SK-MEL-5 (cell line): ENCODE data around the gene PNRC2. TPM values are rescaled to one million over a fixed set of nuclear protein-coding genes. Genes with fewer than 3 reads are reported as not detected.

ENCODE experiments used
- DNase-seq: peaks from one replicate; pipeline ENCODE4 v3.0.0-alpha.2; 2016; ENCODE audit warnings: low read depth, low spot score
- in situ Hi-C: cut with HindIII; loops from 2 replicates; pipeline ENCODE4 v1.10.0; 2016; ENCODE audit warnings: low sequenced_read_pairs, high pct_unique_total_duplicates, low pct_unique_long_range_greater_than_20kb
- polyA plus RNA-seq, 2 experiments: library from polyadenylated mRNA; depleted of rRNA; stranded (reverse); fragments of >200 nt; gene quantifications; 2 replicates each; pipeline ENCODE4 v1.2.3, GENCODE V29; 2015
- total RNA-seq: library from RNA; depleted of rRNA; stranded (reverse); fragments of >200 nt; shearing (Covaris generic); gene quantifications from 2 replicates; pipeline ENCODE4 v1.2.3, GENCODE V29; 2014; rRNA removed

Gene PNRC2
- total RNA-seq = 60.9 and 67.7 TPM in 2 replicates
- 53.1 and 77.2 TPM in 2 replicates for polyA plus RNA-seq (2015; cell fraction: cytosol; rRNA removed)
- polyA plus RNA-seq (2015; cell fraction: nucleus; rRNA removed) = 74.5 and 105 TPM in 2 replicates

DNA sequence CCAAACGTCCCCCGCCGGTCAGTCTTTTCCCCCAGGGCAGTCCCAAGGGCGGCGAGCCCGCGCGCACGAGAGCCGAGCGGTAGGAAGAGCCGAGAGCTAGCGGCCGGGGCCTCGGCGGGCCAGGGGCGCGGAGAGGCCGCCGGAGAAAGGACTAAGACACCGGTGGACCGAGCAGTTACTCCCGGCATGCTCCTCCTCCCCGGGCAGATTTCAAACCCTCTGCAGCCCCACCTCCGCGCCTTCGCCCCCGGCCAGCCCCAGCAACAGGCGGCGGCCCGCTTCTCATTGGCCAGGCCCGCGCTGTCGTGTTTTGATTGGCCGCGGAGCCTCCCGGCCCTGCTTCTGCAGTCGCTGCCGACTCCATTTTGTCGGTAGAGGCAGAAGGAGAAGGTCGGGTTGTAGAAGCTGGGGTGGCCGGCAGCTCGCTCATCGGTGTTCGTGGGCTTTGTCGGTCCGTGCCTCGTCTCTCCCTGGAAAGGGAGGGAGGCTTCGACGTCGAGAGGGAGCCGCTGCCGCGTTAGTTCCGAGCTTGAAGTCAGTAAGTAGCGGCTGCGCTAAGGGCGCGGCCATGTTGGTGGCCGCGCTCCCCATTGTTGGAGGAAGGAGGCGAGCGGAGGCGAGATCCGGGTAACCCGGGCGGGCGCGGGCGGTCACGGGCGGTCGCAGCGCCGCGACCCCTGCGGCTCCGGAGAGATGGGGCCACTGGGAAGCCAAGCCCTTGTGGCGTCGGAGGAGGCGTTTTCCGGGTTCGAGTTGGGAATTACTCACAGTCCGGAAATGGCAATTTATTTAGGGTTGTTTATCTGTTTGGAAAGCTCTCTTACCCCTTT lies at the start of gene PNRC2:
PNRC2 (plus strand) TSS at position 368 of the 830 bp plus-strand sequence. CDS start 1,630 bp downstream, outside the sequence.
- in situ Hi-C loops = no loop called here
- peak; percentile 94 for DNase-seq

GRCh38 chr1:23910144-23910543 lies 49.5 kb upstream of the PNRC2 start:
- in situ Hi-C loops = no loop called here
- no peak for DNase-seq

GRCh38 chr1:23910553-23911246 lies 48.9 kb upstream of the PNRC2 start:
- no peak for DNase-seq
- in situ Hi-C loops = no loop called here

- in situ Hi-C loops = no loop called here
- no peak for DNase-seq
Measured at GRCh38 chr1:23911921-23912320, 47.7 kb upstream of the PNRC2 start.

DNA sequence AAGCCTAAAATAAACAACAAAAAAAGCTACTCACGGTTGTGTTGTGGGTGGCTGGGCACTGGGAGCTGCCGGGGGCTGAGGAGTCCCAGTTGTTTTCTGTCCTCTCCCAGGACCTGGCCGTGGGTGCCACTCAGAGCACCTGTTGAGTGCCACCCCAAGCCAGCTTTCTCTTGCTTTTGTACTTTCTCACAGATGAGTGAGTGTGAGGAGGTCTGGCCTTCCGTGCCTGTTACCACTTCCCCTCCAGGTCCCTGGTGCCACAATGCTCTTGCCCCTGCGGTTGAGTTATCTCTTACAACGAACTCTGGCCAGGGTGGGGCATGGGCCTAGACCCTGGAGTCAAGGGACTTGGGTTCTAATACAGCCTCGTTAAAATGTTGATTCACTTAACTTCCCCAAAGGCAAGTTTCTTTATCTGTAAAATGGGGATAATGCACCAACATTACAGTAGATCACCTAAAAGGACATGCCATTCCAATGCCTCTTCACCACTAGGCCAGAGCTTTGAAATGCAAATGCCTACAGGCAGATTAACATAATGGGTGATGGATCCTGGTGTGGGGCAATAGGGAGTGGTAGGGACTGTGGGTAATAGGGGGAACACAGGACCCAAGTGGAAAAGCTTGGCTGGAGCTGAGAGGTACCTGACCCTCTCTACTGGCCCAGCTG lies 46.3 kb upstream of the PNRC2 start, which contains the start of gene CNR2:
CNR2 (minus strand) TSS at position 151 of the 669 bp plus-strand sequence. CDS start 37,745 bp downstream, outside the sequence.
- in situ Hi-C loops = no loop called here

GRCh38 chr1:23914921-23915320 lies 44.7 kb upstream of the PNRC2 start:
- DNase-seq = no peak
- in situ Hi-C loops = no loop called here

More for the DNA sequence above, 46.3 kb upstream of the PNRC2 start, which contains the start of gene CNR2:
- DNase-seq = no peak

DNA sequence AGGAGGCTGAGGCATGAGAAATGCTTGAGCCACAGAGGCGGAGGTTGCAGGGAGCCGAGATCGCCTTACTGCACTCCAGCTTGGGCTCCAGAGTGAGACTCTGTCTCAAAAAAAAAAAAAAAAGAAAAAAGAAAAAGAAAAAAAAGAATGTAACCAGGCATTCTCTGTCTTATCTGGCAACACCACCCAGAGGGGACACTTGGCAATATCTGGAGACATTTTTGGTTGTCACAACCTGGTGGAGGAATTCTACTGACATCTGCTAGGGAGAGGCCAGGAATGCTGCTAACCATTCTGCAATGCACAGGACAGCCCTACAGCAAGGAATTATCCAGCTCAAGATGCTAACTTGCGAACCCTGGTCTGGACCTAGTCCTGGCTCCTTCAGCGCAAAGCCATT lies 44.2 kb upstream of the PNRC2 start:
- DNase-seq = no peak
- in situ Hi-C loops = no loop called here

DNA sequence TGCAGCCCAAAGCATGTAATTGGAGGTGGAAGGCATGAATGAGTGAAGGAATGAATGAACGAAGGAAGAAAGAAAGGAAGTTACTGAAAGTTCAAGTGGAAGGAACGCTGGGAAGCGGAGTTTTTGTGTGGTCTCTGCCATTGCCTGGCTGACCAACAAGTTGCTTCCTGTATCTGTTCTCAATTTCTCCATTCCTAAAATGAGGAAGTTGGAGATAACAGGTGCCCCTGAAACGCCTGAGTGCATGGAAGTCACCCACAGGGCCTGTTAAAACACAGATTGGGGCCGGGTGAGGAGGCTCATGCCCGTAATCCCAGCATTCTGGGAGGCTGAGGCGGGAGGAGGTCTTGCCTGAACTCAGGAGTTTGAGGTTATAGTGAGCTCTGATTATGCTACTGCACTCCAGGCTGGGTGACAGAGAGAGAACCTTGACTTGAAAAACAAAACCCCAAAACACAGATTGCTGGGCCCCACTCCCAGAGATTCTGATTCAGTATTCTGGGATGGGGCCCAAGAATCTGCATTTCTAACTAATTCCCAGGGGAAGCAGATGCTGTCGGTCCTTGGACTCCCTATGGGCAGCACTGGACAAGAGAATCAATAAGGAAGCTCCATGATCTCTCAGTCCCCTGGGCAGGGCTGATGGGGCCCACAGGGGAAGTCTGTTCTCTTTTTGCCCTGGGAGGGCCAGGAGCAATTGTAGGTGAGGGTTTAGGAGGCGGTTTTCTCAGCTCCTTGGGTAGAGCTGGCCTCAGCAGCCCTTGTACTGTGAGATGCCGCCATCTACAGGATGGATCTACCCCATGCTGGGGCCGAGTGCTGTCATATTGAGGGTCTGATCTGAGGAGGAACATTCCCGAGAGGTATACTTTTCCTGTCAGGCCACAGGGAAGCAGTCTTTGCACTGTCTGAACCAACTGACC lies 43.2 kb upstream of the PNRC2 start:
- in situ Hi-C loops = no loop called here
- peak; percentile 88 for DNase-seq

DNA sequence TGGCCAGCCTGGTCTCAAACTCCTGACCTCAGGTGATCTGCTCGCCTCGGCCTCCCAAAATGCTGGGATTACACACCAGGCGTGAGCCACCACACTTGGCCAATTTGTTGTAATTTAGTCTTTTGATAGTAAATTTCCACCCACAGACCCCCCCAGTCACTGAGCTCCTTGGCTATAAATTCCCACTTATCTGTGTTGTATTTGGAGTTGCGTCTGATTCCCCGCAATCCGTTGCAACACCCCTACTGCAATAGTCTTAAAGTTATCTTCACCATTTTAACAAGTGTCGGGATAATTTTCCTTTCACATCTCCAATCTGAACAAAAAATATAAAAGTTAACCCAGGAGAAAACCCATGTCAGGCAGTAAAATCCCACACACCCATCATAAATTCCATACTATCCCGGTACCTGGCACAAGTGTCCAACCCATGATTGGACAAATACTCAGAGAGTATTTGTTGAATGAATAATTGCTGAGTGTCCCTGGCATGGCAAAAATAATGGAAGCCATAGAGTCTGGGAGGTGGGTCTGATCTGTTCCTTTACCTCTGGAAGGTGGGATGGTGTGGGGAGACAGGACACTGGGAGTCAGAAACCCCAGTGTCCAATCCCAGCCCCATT lies 37.2 kb upstream of the PNRC2 start:
- in situ Hi-C loops = no loop called here
- DNase-seq = no peak

GRCh38 chr1:23923592-23924499 lies 35.8 kb upstream of the PNRC2 start:
- DNase-seq = no peak
- in situ Hi-C loops = no loop called here

- no peak for DNase-seq
- in situ Hi-C loops = no loop called here
Measured at GRCh38 chr1:23924601-23925000, 35.0 kb upstream of the PNRC2 start.

DNA sequence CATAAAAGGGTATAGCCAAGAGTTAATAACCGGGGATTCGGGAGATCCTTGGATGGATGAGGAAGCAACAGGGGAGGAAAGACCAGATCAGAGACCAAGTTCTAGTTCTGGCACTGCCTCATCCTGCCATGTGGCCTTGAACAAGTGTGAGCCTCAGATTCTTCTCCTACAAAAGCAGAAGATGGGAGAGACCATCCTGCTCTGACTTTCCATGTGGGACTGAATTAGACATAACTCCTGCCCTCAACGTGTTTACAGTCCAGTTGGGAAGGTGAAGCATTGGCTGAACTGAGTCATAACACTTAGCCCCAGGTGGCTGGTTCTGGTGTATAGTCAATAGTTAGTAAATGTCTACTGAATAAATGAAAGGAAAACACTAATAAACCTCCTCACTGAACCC lies 34.3 kb upstream of the PNRC2 start:
- in situ Hi-C loops = no loop called here
- DNase-seq = no peak

DNA sequence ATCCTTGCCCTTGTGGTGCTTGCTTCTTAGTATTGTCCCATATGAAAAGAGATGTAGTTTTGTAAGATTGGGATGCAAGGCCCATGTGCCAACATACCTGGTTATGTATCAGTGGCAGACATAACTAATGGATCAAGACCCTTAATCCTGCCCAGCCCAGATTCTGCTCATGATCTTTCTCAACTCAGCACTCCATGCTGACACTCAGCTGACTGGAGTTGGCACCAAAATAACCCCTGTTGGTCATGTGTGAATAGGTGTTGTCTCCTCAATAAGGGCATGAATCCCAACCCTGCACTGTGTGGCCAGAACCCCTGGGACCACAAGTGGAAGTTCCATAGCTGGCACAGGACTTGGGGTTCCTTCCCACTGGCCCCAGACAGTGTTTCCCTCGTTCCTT lies 32.5 kb upstream of the PNRC2 start:
- in situ Hi-C loops = no loop called here
- no peak for DNase-seq

DNA sequence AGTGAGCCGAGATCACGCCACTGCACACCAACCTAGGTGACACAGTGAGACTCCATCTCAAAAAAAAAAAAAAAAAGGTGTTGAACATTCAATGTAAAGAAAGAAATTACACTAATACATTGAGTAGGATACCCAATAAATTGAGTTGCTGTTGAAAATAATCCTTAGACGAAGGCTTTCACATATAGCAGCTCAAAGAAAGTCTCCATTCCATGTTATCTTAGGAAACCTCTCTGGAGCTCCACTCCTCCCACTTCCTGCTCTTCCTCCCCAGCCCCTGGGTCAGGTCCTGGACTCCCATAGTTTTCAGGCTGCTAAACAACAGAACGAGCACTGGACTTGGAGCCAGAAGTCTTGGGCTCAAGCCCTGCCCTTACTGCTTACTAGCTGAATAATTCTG lies 30.8 kb upstream of the PNRC2 start:
- in situ Hi-C loops = no loop called here
- no peak for DNase-seq

GRCh38 chr1:23930270-23930669 lies 29.4 kb upstream of the PNRC2 start:
- DNase-seq = no peak
- in situ Hi-C loops = no loop called here
